Right atrium auricular region (tissue), 2 donors: ENCODE measurements around the gene DNAJC2. TPM values are rescaled to one million over a fixed set of nuclear protein-coding genes. Genes with fewer than 3 reads are reported as not detected.
A peak's percentile ranks its signal among the peaks of the same experiment; 100 is the strongest.

Experiments used
- DNase-seq: peaks from one replicate; pipeline ENCODE4 v3.0.0-alpha.2; 2019; ENCODE audit warnings: low spot score
- H3K27ac ChIP-seq, 2 donors: fragments of 200-600 bp; sonication (generic); 1 replicate in 1 of 2; 2 replicates in 1 of 2; pipeline ENCODE4 v1.5.1; 2016 to 2019
- H3K27me3 ChIP-seq, 2 donors: fragments of 200-600 bp; sonication (generic); one replicate each; pipeline versions ENCODE4 v1.5.1 to v1.6.0; 2017 to 2019
- H3K36me3 ChIP-seq: fragments of 200-600 bp; sonication (generic); one replicate; pipeline ENCODE4 v1.5.1; 2016
- H3K4me1 ChIP-seq, 2 donors: fragments of 200-600 bp; sonication (generic); one replicate each; pipeline versions ENCODE4 v1.5.1 to v1.6.0; 2017 to 2019
- H3K4me3 ChIP-seq, 2 donors: fragments of 200-600 bp; sonication (generic); 1 replicate in 1 of 2; 2 replicates in 1 of 2; pipeline ENCODE4 v1.5.1; 2017 to 2019; ENCODE audit warnings: mild to moderate bottlenecking in 1 of 2, moderate library complexity in 1 of 2
- H3K9me3 ChIP-seq, 2 donors: fragments of 200-600 bp; sonication (generic); one replicate each; pipeline ENCODE4 v1.5.1; 2019
- CTCF ChIP-seq, 2 donors: fragments of 200-600 bp; sonication (generic); IDR thresholded peaks; one replicate each; pipeline ENCODE4 v1.5.1; 2019; ENCODE audit warnings: antibody characterized with exemption in 2 of 2
- total RNA-seq, 2 donors: library from RNA; depleted of rRNA; stranded (reverse); fragments of >200 nt; gene quantifications; one replicate each; pipeline ENCODE4 v1.1.0, GENCODE V29; 2016

The DNAJC2 gene
- total RNA-seq, 2 donors from 2014 or later: 7.7 to 14.4 TPM

- DNase-seq: no peak
- TF ChIP-seq CTCF (IDR thresholded peaks at IDR 0.05): no peak
- H3K4me3 ChIP-seq: no peak overlapping the region
- no peaks in the 10 kb centered on the region for H3K36me3 ChIP-seq
- no peaks in the 10 kb centered on the region for H3K27me3 ChIP-seq
- H3K4me1 ChIP-seq: no peaks in the 10 kb centered on the region
- no peak overlapping the region for H3K27ac ChIP-seq
- H3K9me3 ChIP-seq: no peaks in the 10 kb centered on the region
These were observed 29.5 kb upstream of the DNAJC2 start for GRCh38 chr7:103373866-103374643.

GRCh38 chr7:103369432-103369831, 24.9 kb upstream of the DNAJC2 start:
- H3K4me3 ChIP-seq: no peak overlapping the region
- DNase-seq: no peak
- H3K4me1 ChIP-seq: no peaks in the 10 kb centered on the region
- H3K27ac ChIP-seq: no peak overlapping the region
- no peaks in the 10 kb centered on the region for H3K27me3 ChIP-seq
- peaks cover 40% of the 10 kb centered on the region for H3K36me3 ChIP-seq
- H3K9me3 ChIP-seq: no peaks in the 10 kb centered on the region
- TF ChIP-seq CTCF (IDR thresholded peaks at IDR 0.05): no peak

- H3K27me3 ChIP-seq: no peaks in the 10 kb centered on the region
- DNase-seq: no peak
- H3K4me3 ChIP-seq: no peak overlapping the region
- H3K36me3 ChIP-seq: peaks cover 15% of the 10 kb centered on the region
- H3K4me1 ChIP-seq: peaks cover 0 to 47% of the 10 kb centered on the region in 2 donors
- H3K9me3 ChIP-seq: no peaks in the 10 kb centered on the region
- no peak for TF ChIP-seq CTCF (IDR thresholded peaks at IDR 0.05)
- no peak overlapping the region for H3K27ac ChIP-seq
These were observed 5.2 kb upstream of the DNAJC2 start for GRCh38 chr7:103349805-103350204.

GRCh38 chr7:103348959-103349358, 4.4 kb upstream of the DNAJC2 start:
- Histone ChIP-seq H3K4me3 (peak overlapping the region in 1 of 2 donors; percentile 77), H3K27me3 (no peaks in the 10 kb centered on the region), H3K27ac (no peak overlapping the region), H3K9me3 (no peaks in the 10 kb centered on the region), H3K4me1 (peaks cover 0 to 48% of the 10 kb centered on the region in 2 donors), H3K36me3 (peaks cover 7% of the 10 kb centered on the region)
- DNase-seq: no peak
- TF ChIP-seq CTCF (IDR thresholded peaks at IDR 0.05): no peak

GRCh38 chr7:103348452-103348851, 3.9 kb upstream of the DNAJC2 start:
- peaks cover 5% of the 10 kb centered on the region for H3K36me3 ChIP-seq
- TF ChIP-seq CTCF (IDR thresholded peaks at IDR 0.05): no peak
- no peak for DNase-seq
- H3K4me3 ChIP-seq: peak overlapping the region; percentile 77 to 98
- H3K27ac ChIP-seq: peak overlapping the region in 1 of 2 donors; percentile 89
- H3K27me3 ChIP-seq: no peaks in the 10 kb centered on the region
- peaks cover 0 to 52% of the 10 kb centered on the region in 2 donors for H3K4me1 ChIP-seq
- H3K9me3 ChIP-seq: no peaks in the 10 kb centered on the region
